ENCODE measurements around the gene KCNJ2.

Gene KCNJ2

DNA sequence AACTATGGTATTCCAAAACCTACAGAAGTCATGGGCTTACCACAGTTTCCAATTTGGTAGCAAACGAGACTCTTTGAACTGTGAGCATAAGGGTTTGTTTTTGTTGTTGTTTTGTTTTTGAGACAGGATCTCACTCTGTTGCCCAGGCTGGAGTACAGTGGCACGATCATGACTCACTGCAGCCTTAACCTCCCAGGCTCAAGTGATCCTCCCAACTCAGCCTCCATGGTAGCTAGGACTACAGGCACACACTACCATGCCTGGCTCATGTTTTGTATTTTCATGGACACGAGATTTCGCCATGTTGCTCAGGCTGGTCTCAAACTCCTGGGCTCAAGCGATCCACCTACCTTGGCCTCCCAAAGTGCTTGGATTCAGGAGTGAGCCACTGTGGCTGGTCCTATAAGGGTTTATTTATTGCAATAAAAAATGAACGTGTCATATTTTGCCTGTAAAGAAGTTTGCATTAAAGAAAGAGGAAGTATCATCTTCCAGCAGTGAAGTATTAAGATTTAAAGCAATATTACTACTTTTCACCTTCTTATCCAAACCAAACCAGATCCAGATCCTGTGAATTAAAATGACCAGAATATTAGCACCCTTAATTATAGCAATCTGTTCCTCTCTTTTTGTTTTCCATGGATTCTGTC is 37.2 kb downstream of the KCNJ2 start:
- no peak for DNase-seq

DNA sequence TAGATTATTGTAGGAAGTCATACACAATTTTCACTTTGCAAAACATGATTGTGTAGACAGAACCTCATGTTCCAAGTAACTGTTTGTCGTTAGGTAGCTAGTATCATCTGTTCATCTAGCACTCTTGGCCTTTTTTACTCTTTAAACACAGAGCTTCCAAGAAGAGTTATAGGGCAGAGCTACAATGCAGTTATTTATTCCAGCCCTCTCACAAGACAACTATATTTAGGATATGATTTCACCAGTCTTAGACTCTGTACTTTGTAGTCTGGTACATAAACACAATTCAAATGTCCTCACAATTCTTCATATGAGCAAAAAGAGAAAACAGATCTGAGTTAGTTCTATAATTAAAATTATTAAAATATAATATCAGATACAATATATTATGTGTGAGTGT is 37.9 kb downstream of the KCNJ2 start:
- DNase-seq: no peak

DNA sequence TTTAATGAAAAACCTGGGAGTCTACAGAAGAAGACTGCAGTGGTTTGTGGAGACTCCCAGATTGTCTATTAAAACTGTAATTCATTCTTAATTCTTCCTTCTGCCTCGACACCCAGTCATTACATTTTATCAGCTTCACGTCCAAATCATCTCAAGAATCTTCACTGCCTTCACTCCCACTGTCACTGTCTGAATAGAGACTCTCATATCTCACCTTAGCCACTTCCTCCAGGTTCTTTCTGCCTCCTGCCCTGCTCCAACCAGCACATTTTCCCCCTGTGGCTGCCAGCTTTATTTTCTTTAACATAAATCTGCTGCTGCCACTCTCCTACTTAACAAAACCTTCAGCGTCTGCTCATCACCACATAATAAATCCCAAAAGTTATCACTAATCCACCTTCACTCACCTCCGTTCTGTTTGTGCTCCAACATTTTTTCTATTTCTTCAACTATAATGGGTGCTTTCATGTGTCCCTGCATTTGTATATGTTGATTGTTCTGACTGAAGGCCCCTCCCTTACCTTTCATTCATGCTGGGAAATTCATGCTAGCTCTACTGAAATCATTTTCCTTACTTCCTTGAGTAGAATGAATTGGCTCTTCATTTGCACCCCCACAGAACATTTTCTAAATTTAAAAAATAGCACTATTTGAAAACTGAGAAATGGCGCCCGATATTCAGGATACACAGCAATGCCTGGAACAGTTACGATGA is 38.9 kb downstream of the KCNJ2 start:
- no peak for DNase-seq

DNA sequence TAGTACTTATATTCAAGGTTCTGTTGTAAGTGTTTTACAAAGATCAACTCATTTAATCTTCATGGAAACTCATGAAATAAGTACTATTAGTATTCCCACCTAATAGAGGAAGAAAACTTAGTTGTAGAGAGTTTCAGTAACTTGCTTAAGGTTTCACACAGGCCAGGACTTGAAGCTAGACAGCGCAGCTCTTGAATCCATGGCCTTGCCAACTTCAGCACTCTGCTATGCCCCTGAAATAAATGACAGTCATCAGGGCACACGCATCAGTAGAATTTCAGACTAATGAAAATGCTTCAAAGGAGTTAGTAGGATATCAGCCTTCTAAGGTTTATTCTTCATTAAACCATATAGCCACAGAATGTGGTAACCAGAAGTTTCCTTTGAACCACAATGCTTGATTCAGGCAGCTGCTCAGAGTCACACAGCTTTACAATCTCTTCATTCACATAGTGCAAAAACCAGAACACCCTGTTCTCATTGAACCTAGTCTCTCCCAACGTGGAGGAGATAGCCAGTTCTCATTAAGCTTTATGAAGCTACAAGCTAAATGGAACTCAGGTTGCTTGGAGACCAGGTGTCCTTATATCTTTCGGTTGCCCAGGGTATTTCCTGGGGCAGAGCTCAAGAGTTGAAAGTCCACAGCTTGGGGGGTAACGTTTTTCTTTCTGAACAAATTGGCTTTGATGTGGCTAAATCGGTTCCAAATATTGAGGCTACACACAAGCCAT is 39.7 kb downstream of the KCNJ2 start:
- no peak for DNase-seq

DNA sequence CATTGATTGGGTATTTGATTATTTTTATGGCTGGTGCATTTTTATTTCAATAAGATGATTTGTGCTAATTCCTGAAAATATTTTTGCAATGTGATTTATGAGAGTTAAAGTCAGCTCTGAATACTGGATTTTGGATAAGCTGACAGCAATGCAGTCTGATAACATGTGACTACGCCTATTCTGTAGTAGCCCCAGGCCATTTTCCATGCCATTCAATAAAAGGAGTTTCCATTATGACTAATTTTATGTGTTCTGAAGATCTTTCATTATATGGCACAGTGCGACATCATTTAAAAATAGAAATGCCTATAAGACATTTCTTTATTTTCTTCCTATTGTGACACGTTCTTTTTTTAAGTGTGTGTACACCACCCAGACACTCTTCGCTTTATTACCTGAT is 46.3 kb downstream of the KCNJ2 start:
- DNase-seq: no peak

DNA sequence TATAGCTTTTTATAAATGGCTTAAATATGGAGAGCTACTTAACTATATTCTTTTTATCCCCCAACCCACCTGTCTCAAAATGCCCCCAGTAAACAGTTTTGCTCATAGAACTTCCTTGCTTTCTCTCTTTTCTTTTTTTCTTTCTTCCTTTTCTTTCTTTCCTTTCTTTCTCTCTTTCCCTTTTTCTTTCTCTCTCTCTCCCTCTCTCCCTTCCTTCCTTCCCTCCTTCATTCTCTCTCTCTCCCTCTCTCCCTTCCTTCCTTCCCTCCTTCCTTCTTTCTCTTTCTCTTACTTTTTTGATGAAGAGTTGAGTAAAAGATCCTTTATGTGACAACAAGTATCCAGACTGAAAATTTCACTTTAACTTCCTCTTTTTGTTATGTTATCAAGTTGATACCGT is 48.2 kb downstream of the KCNJ2 start:
- no peak for DNase-seq

DNA sequence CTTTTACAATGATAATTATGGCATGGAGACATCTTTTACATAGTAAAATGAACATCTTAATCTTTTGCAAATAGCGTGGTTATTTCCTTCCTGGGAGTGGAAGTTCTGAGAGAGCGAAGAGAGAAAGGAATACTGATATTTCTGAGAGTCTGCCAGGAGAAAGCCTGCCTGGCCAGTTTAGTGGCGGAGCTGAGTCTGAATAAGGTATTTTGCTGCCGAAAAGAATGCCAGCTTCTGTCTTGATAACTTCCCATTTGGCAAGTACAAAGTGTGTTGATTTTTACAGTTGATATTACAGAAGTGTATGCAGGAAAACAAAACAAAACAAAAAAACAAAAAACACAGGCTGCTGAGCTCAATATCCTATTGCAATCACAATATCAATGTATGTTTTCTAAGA is 55.9 kb downstream of the KCNJ2 start:
- no peak for DNase-seq
